Activated T-cell treated with anti-CD3 and anti-CD28 coated beads, Interleukin-2, amount 50 U/mL, for 24 hours (primary cell): ENCODE results near the gene SDC4.
A peak's percentile ranks its signal among the peaks of the same experiment; 100 is the strongest.

Experiments
- DNase-seq: peaks from one replicate; pipeline ENCODE4 v3.0.0-alpha.2; 2020
- H3K27ac Mint-ChIP-seq: 2 replicates; pipeline ENCODE4 v1.8.0; 2020; ENCODE audit warnings: mild to moderate bottlenecking, mixed read lengths
- H3K27me3 Mint-ChIP-seq: 2 replicates; pipeline ENCODE4 v1.8.0; 2020; ENCODE audit warnings: mixed read lengths
- H3K36me3 Mint-ChIP-seq: 2 replicates; pipeline ENCODE4 v1.8.0; 2020; ENCODE audit warnings: low read depth, mixed read lengths
- H3K4me1 Mint-ChIP-seq: 2 replicates; pipeline ENCODE4 v1.8.0; 2020; ENCODE audit warnings: low read depth, mixed read lengths
- H3K4me3 Mint-ChIP-seq: 2 replicates; pipeline ENCODE4 v1.8.0; 2020; ENCODE audit warnings: mild to moderate bottlenecking, moderate library complexity, mixed read lengths
- H3K9me3 Mint-ChIP-seq: 2 replicates; pipeline ENCODE4 v1.8.0; 2020; ENCODE audit warnings: mixed read lengths

SDC4 gene

DNA sequence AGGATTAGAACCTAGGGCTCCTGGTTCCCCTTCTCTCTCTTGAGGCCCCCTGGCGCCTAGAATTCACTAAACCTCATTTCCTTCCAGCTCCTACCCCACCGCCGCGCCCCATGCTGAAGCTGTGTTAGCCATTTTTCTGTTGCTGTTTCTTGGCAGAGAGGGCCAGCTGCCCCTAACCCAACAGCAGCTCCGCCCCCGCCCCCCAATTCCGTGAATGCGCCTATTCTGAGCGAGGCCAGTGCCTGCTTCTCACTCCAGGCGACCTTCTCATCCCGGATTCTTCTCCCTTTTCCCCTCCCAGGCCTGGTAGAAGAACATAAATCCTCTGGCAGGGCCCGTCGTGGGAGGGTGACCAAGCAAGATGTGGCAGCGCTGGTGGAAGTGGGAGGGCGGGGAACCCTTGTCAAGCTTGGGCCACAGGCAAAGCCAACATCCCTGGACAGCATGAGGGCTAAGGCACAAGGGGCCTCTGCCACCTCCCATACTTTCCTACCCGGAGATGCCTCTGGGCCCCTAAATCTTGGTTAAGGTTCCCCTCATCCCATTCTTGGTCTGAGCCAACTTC, 41.1 kb downstream of the SDC4 start:
- H3K27me3 Mint-ChIP-seq, result peaks cover 78% of the 10 kb centered on the region
- H3K27ac Mint-ChIP-seq, result no peak overlapping the region
- peaks cover 25% of the 10 kb centered on the region for H3K4me1 Mint-ChIP-seq
- H3K36me3 Mint-ChIP-seq, result no peaks in the 10 kb centered on the region
- H3K9me3 Mint-ChIP-seq, result no peaks in the 10 kb centered on the region
- DNase-seq, result no peak
- no peak overlapping the region for H3K4me3 Mint-ChIP-seq

- H3K27me3 Mint-ChIP-seq, result peaks cover 72% of the 10 kb centered on the region
- no peaks in the 10 kb centered on the region for H3K36me3 Mint-ChIP-seq
- peaks cover 29% of the 10 kb centered on the region for H3K4me1 Mint-ChIP-seq
- DNase-seq, result peak; percentile 70
- H3K27ac Mint-ChIP-seq, result no peak within 1 kb of the TSS
- no peaks in the 10 kb centered on the region for H3K9me3 Mint-ChIP-seq
- no peak within 1 kb of the TSS for H3K4me3 Mint-ChIP-seq
Measured at GRCh38 chr20:45306431-45306982, 41.7 kb downstream of the SDC4 start, which contains the start of gene RBPJL. TSS of gene RBPJL (plus strand) at chr20:45306840. CDS start at chr20:45306923, 83 bp downstream.

GRCh38 chr20:45305262-45305661, 43.0 kb downstream of the SDC4 start:
- Mint-ChIP-seq H3K27me3 (peaks cover 63% of the 10 kb centered on the region), H3K9me3 (no peaks in the 10 kb centered on the region), H3K4me1 (peaks cover 27% of the 10 kb centered on the region), H3K4me3 (no peak overlapping the region), H3K36me3 (no peaks in the 10 kb centered on the region), H3K27ac (no peak overlapping the region)
- DNase-seq, result no peak

GRCh38 chr20:45304464-45304999, 43.7 kb downstream of the SDC4 start:
- Mint-ChIP-seq H3K4me3 (no peak overlapping the region), H3K27ac (no peak overlapping the region), H3K36me3 (no peaks in the 10 kb centered on the region), H3K27me3 (peaks cover 59% of the 10 kb centered on the region), H3K4me1 (peaks cover 27% of the 10 kb centered on the region), H3K9me3 (no peaks in the 10 kb centered on the region)
- no peak for DNase-seq

DNA sequence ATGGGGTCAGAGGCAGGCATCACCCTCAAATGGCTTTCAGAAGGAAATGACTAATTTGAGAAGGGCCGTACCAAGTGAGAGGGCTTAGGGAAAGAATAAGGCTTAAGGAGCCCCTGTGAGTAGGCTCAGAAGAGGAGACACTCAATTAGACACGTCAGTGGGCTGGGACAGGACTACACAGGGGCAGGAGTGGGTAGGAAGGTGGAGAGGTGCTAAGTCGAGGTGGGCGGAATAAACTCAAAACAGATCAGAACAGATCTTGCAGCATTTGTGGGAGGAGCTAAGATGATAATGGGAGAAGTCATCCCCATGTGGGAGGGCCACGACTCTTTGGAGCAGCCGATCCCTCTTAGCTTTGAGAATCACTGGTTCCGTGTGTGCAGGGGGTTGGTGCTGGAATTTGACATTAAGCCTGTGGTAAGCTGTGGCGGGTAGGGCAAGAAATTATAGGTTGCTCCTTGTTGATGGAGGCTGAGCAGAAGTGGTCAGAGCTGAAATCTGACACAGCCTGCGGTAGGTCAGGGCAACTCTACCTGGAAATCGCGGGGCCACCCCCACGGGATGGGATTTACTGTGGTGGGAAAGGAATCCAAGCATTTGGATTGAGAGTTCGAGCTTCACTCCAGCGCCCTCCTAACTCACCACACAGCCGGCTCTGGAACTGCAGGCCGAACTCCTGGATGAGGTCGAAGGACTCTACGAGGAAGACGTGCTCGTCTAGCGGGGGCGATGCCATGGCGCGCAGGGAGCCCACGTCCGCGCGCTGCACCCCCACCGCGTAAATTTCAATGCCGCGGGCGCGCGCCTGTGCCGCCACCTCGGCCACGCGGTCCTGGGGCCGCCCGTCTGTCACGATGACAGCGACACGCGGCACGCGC, 44.4 kb downstream of the SDC4 start:
- H3K27me3 Mint-ChIP-seq, result peaks cover 53% of the 10 kb centered on the region
- H3K9me3 Mint-ChIP-seq, result no peaks in the 10 kb centered on the region
- no peak overlapping the region for H3K27ac Mint-ChIP-seq
- no peaks in the 10 kb centered on the region for H3K36me3 Mint-ChIP-seq
- DNase-seq, result no peak
- no peak overlapping the region for H3K4me3 Mint-ChIP-seq
- H3K4me1 Mint-ChIP-seq, result peaks cover 27% of the 10 kb centered on the region

DNA sequence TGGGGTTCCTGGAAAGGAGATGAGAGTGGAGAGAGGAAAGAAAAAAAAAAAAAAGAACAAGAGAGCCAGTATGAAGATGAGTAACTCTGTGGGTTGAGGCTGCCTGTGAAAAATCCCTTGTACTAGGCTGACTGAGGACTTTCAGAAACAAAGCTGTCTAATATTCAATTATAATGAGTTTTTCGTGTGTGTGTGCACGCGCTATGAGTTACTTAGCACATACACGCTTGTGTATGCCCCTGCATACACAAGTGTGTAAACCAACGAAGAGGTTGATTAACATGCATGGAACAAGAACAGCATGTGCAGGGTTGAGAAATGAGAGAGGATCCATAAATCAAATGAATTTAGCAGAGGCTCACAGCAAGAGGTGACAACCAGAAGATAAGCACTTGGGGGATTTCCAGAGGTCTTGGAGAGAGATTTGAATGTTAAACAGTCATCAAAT, 46.4 kb downstream of the SDC4 start:
- Mint-ChIP-seq H3K9me3 (no peaks in the 10 kb centered on the region), H3K4me1 (peaks cover 27% of the 10 kb centered on the region), H3K27me3 (peaks cover 54% of the 10 kb centered on the region), H3K4me3 (no peak overlapping the region), H3K27ac (peak overlapping the region; percentile 81), H3K36me3 (no peaks in the 10 kb centered on the region)
- no peak for DNase-seq

GRCh38 chr20:45300961-45301360, 47.3 kb downstream of the SDC4 start:
- H3K27me3 Mint-ChIP-seq, result peaks cover 53% of the 10 kb centered on the region
- no peaks in the 10 kb centered on the region for H3K36me3 Mint-ChIP-seq
- no peak overlapping the region for H3K27ac Mint-ChIP-seq
- peak; percentile 53 for DNase-seq
- no peak overlapping the region for H3K4me3 Mint-ChIP-seq
- peaks cover 27% of the 10 kb centered on the region for H3K4me1 Mint-ChIP-seq
- H3K9me3 Mint-ChIP-seq, result no peaks in the 10 kb centered on the region

DNA sequence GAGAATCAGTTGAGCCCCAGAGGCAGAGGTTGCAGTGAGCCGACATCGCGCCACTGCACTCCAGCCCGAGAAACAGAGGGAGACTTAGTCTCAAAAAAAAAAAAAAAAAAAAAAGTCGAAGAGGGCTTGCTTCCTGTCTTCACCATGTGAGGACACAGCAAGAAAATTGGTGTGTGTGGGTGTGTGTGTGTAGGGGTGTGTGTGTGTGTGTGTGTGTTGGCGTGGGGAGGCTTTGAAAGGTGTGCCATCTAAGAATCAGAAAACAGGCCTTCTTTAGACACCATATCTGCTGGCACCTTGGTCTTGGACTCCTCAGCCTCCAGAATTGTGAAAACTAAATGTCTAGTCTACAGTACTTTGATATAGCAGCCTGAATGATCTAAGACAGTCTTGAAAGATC, 48.4 kb downstream of the SDC4 start:
- no peaks in the 10 kb centered on the region for H3K9me3 Mint-ChIP-seq
- peaks cover 27% of the 10 kb centered on the region for H3K4me1 Mint-ChIP-seq
- no peak overlapping the region for H3K4me3 Mint-ChIP-seq
- no peaks in the 10 kb centered on the region for H3K36me3 Mint-ChIP-seq
- no peak overlapping the region for H3K27ac Mint-ChIP-seq
- no peak for DNase-seq
- peaks cover 52% of the 10 kb centered on the region for H3K27me3 Mint-ChIP-seq

GRCh38 chr20:45297786-45298497, 50.3 kb downstream of the SDC4 start:
- Mint-ChIP-seq H3K4me3 (no peak overlapping the region), H3K27ac (no peak overlapping the region), H3K4me1 (peaks cover 23% of the 10 kb centered on the region), H3K9me3 (no peaks in the 10 kb centered on the region), H3K27me3 (peaks cover 49% of the 10 kb centered on the region), H3K36me3 (no peaks in the 10 kb centered on the region)
- no peak for DNase-seq

DNA sequence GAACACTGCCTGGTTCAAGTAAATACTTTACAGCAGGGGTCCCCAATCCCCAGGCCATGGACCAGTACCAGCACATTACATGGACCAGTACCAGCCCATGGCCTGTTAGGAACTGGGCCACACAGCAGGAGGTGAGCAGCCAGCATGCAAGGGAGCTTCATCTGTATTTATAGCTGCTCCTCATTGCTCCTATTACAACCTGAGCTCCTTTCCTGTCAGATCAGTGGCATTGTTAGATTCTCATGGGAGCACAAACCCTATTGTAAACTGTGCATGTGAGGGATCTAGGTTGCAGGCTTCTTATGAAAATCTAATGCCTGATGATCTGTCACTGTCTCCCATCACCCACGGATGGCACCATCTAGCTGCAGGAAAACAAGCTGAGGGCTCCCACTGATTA, 53.6 kb downstream of the SDC4 start:
- peaks cover 60% of the 10 kb centered on the region for H3K27me3 Mint-ChIP-seq
- DNase-seq, result no peak
- peaks cover 13% of the 10 kb centered on the region for H3K4me1 Mint-ChIP-seq
- no peaks in the 10 kb centered on the region for H3K36me3 Mint-ChIP-seq
- H3K9me3 Mint-ChIP-seq, result no peaks in the 10 kb centered on the region
- H3K4me3 Mint-ChIP-seq, result no peak overlapping the region
- H3K27ac Mint-ChIP-seq, result no peak overlapping the region

DNA sequence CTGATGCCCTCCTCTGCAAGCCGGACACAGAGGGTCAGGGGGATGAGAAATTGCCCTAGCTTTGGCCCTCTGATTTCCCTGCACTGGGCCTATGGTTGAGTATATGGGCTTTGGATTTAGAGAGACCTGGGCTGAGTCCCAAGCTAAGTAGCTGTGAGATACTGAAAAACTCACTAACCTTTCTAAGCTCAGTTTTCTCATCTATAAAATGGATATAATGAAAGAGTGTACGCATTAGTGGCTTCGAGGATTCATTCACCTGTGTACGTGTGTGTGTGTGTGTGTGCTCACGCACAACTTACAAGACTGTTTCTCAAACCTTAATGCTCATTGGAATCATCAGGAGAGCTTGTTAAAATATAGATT, 54.2 kb downstream of the SDC4 start:
- H3K27ac Mint-ChIP-seq, result no peak overlapping the region
- H3K36me3 Mint-ChIP-seq, result no peaks in the 10 kb centered on the region
- DNase-seq, result no peak
- no peaks in the 10 kb centered on the region for H3K9me3 Mint-ChIP-seq
- H3K4me1 Mint-ChIP-seq, result peaks cover 13% of the 10 kb centered on the region
- peak overlapping the region; percentile 74 for H3K4me3 Mint-ChIP-seq
- peaks cover 61% of the 10 kb centered on the region for H3K27me3 Mint-ChIP-seq

GRCh38 chr20:45293041-45294002, 54.9 kb downstream of the SDC4 start:
- H3K27ac Mint-ChIP-seq, result no peak overlapping the region
- H3K4me3 Mint-ChIP-seq, result peak overlapping the region; percentile 74
- H3K27me3 Mint-ChIP-seq, result peaks cover 63% of the 10 kb centered on the region
- H3K36me3 Mint-ChIP-seq, result no peaks in the 10 kb centered on the region
- peak; percentile 92 for DNase-seq
- H3K9me3 Mint-ChIP-seq, result no peaks in the 10 kb centered on the region
- peaks cover 13% of the 10 kb centered on the region for H3K4me1 Mint-ChIP-seq

DNA sequence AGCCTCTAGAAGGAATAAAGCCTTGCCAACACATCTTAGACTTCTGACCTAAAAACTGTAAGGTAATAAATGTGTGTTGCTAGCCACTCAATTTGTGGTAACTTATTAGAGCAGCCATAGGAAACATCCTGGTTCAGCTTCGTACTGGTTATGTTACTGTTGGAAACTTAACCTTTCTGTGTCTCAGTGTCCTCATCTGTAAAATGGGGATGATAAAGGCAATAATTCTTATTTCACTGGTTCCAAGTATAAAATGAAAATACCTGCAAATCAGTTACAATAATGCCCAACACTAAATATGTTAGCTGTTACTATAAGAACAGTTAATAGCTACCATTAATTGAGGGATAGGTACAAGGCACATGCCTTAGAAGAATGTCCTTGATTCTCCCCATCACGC, 55.9 kb downstream of the SDC4 start:
- H3K36me3 Mint-ChIP-seq, result no peaks in the 10 kb centered on the region
- no peak for DNase-seq
- H3K4me1 Mint-ChIP-seq, result peaks cover 13% of the 10 kb centered on the region
- H3K27me3 Mint-ChIP-seq, result peaks cover 58% of the 10 kb centered on the region
- H3K27ac Mint-ChIP-seq, result no peak overlapping the region
- H3K4me3 Mint-ChIP-seq, result peak overlapping the region; percentile 74
- H3K9me3 Mint-ChIP-seq, result no peaks in the 10 kb centered on the region
